Measurements from ENCODE around the gene VAV2. TPM values are rescaled to one million over a fixed set of nuclear protein-coding genes. Genes with fewer than 3 reads are reported as not detected.

VAV2 gene
- total and polyA plus RNA-seq, 2 of the 4 experiments (the other 2 are of a cell fraction): 10.8 to 13.4 TPM

- Histone ChIP-seq H3K79me1 (ENCODE audit: low read depth in 1 of 2, low read length in 2 of 2) (peaks cover 30 to 85% of the 10 kb centered on the region in 2 experiments), H3K4ac (ENCODE audit: low read depth, low read length) (no peak overlapping the region), H3K23ac (ENCODE audit: low read depth, low read length) (no peak overlapping the region), H3K4me3 (ENCODE audit: insufficient read depth, low read depth, low read length) (no peak overlapping the region), H3K36me3 (ENCODE audit: control insufficient read depth, insufficient read depth, low read length) (no peaks in the 10 kb centered on the region), H2AFZ (replicated peaks; ENCODE audit: low read length, poor library complexity) (no peak overlapping the region), H4K91ac (ENCODE audit: insufficient read depth, low read depth, low read length) (no peak overlapping the region), H2BK15ac (ENCODE audit: low read depth, low read length) (no peak overlapping the region), H3K9me1 (ENCODE audit: insufficient read depth, low read length) (peaks cover 15% of the 10 kb centered on the region), H3K18ac (ENCODE audit: low read depth, low read length) (no peak overlapping the region), H2AK9ac (replicated peaks; ENCODE audit: low read depth, low read length, poor library complexity) (no peak overlapping the region), H3K56ac (ENCODE audit: extremely low read depth, insufficient read depth, low read length) (no peak overlapping the region), H2BK120ac (ENCODE audit: low read depth, low read length) (no peak overlapping the region), H3K14ac (replicated peaks; ENCODE audit: low read depth, low read length) (no peak overlapping the region), H3K27me3 (ENCODE audit: control insufficient read depth, insufficient read depth, low read length) (no peaks in the 10 kb centered on the region), H3K9ac (ENCODE audit: low read depth, low read length) (no peak overlapping the region), H3K4me2 (ENCODE audit: low read depth, low read length) (no peak overlapping the region), H4K5ac (ENCODE audit: low read depth, low read length) (no peak overlapping the region), H2BK20ac (ENCODE audit: low read depth, low read length) (no peak overlapping the region), H3K27ac (ENCODE audit: insufficient read depth, low read length) (no peak overlapping the region), H2AK5ac (ENCODE audit: low read depth, low read length) (no peak overlapping the region), H4K8ac (ENCODE audit: low read depth in 2 of 2, low read length in 2 of 2) (no peak overlapping the region), H4K20me1 (ENCODE audit: insufficient read depth, low read length) (peaks cover 41% of the 10 kb centered on the region), H3K4me1 (ENCODE audit: control insufficient read depth, insufficient read depth, low read length) (peaks cover 24% of the 10 kb centered on the region), H3K9me3 (ENCODE audit: control insufficient read depth, insufficient read depth, low read length) (no peaks in the 10 kb centered on the region), H2BK5ac (ENCODE audit: low read depth, low read length, poor library complexity, severe bottlenecking) (no peak overlapping the region)
- no peak for TF ChIP-seq ELK1 (IDR thresholded peaks at IDR 0.05; ENCODE audit: borderline replicate concordance, low read depth, low read length)
- TF ChIP-seq POLR2A (IDR thresholded peaks at IDR 0.05; ENCODE audit: low read depth, low read length): no peak
- CTCF ChIA-PET: no interaction called here
- no peak for ATAC-seq (ENCODE audit: low read depth)
- in situ Hi-C loops (cut with MboI; ENCODE audit: low sequenced_read_pairs) (no loop called here), dilution Hi-C loops (cut with HindIII; ENCODE audit: low sequenced_read_pairs, unreplicated experiment) (no loop called here), intact Hi-C loops (cut with micrococcal nuclease) (no loop called here)
- WGBS, 2 experiments (ENCODE audit: extremely low coverage in 2 of 2, insufficient read length in 1 of 2): 100% methylated on average over 1 of the region's 13 CpGs; no CpG with 5 or more reads in 1 of the 2 experiments
- no peak for DNase-seq
- POLR2A ChIA-PET (ENCODE audit: unreplicated experiment): no interaction called here
- BruUV-seq (replicated peaks): no TSS peak
Observed at GRCh38 chr9:133876836-133877235, 115.3 kb downstream of the VAV2 start.
